Hepatocyte (in vitro differentiated cells): ENCODE measurements around the gene SHOX.

Source experiments
- EZH2 ChIP-seq: fragments of 200-600 bp; sonication (generic); IDR thresholded peaks from 2 replicates; pipeline ENCODE4 v1.6.1; 2016; ENCODE audit warnings: antibody characterized with exemption, mild to moderate bottlenecking, borderline replicate concordance
- EZH2phosphoT487 ChIP-seq: fragments of 200-600 bp; sonication (generic); IDR thresholded peaks from one replicate; pipeline ENCODE4 v1.6.1; 2018; ENCODE audit warnings: antibody characterized with exemption, mild to moderate bottlenecking, low read depth, moderate library complexity; ENCODE audit not compliant: unreplicated experiment, severe bottlenecking
- TF ChIP-seq, protein P1 (sequence below): fragments of 200-600 bp; sonication (generic); IDR thresholded peaks from 2 replicates; pipeline ENCODE4 v1.5.1; 2016; ENCODE audit warnings: antibody characterized with exemption, mild to moderate bottlenecking; ENCODE audit not compliant: poor library complexity

- TF ChIP-seq EZH2, result no peak
- TF ChIP-seq, protein P1, sequence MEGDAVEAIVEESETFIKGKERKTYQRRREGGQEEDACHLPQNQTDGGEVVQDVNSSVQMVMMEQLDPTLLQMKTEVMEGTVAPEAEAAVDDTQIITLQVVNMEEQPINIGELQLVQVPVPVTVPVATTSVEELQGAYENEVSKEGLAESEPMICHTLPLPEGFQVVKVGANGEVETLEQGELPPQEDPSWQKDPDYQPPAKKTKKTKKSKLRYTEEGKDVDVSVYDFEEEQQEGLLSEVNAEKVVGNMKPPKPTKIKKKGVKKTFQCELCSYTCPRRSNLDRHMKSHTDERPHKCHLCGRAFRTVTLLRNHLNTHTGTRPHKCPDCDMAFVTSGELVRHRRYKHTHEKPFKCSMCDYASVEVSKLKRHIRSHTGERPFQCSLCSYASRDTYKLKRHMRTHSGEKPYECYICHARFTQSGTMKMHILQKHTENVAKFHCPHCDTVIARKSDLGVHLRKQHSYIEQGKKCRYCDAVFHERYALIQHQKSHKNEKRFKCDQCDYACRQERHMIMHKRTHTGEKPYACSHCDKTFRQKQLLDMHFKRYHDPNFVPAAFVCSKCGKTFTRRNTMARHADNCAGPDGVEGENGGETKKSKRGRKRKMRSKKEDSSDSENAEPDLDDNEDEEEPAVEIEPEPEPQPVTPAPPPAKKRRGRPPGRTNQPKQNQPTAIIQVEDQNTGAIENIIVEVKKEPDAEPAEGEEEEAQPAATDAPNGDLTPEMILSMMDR, result no peak
- TF ChIP-seq EZH2phosphoT487, result no peak
Measured at GRCh38 chrX:646228-646495, 15.6 kb downstream of the SHOX start.
